ENCODE results near the gene PLEKHH1. TPM values are rescaled to one million over a fixed set of nuclear protein-coding genes. Genes with fewer than 3 reads are reported as not detected.
"Not testable (repeated sequence)": the region's sequence is repeated elsewhere in the genome, so short reads cannot be mapped to it uniquely, and the experiment has no call there.

PLEKHH1 gene
- total RNA-seq, 1 donor from 2014 or later = 0.20 TPM

- TF ChIP-seq CTCF (IDR thresholded peaks at IDR 0.05) = no peak
- POLR2A ChIA-PET = interaction anchor here (0.6 to 3.0 kb wide), 7 partner anchors 16 to 151 kb away, joined by 3 to 31 read pairs (median 4); partner anchors contain the start of genes PIGH, RDH11 and VTI1B
- CTCF ChIA-PET = interaction anchor here (0.8 to 3.7 kb wide), 10 partner anchors 13 to 85 kb away, joined by 4 to 33 read pairs (median 6); partner anchors contain the start of gene PIGH
- H3K4me3 Mint-ChIP-seq = peak within 1 kb of the TSS; percentile 88
- no peaks in the 10 kb centered on the region for H3K36me3 Mint-ChIP-seq (ENCODE audit: low read depth)
- no peaks in the 10 kb centered on the region for H3K9me3 Mint-ChIP-seq
- peak within 1 kb of the TSS; percentile 79 for H3K27ac Mint-ChIP-seq
- ATAC-seq (ENCODE audit: low read depth) (peak; percentile 94), DNase-seq (peak; percentile 95)
- H3K4me1 Mint-ChIP-seq = peaks cover 25% of the 10 kb centered on the region
- intact Hi-C loops (cut with micrococcal nuclease) = loop anchor here (1.0 kb wide), 6 partner anchors 19 to 259 kb away; partner anchors contain the start of genes EIF2S1, PIGH, RDH11 and TMEM229B
- no peaks in the 10 kb centered on the region for H3K27me3 Mint-ChIP-seq
Measured at GRCh38 chr14:67619446-67620216, 86.5 kb downstream of the PLEKHH1 start, which contains the start of gene ARG2. TSS of gene ARG2 (plus strand) at chr14:67619920. CDS start at chr14:67619978, 58 bp downstream.

GRCh38 chr14:67620217-67620785 lies 87.2 kb downstream of the PLEKHH1 start:
- POLR2A ChIA-PET = interaction anchor here (1.8 to 3.0 kb wide), 2 partner anchors 20 to 54 kb away, joined by 7 to 31 read pairs; partner anchors contain the start of genes PIGH and VTI1B
- H3K4me3 Mint-ChIP-seq = peak overlapping the region; percentile 88
- intact Hi-C loops (cut with micrococcal nuclease) = no loop called here
- no peaks in the 10 kb centered on the region for H3K36me3 Mint-ChIP-seq (ENCODE audit: low read depth)
- ATAC-seq (ENCODE audit: low read depth) = no peak
- no peaks in the 10 kb centered on the region for H3K9me3 Mint-ChIP-seq
- peaks cover 25% of the 10 kb centered on the region for H3K4me1 Mint-ChIP-seq
- no peak for TF ChIP-seq CTCF (IDR thresholded peaks at IDR 0.05)
- no peak for DNase-seq
- H3K27me3 Mint-ChIP-seq = no peaks in the 10 kb centered on the region
- no peak overlapping the region for H3K27ac Mint-ChIP-seq
- CTCF ChIA-PET = interaction anchor here (1.9 to 3.7 kb wide), 3 partner anchors 16 to 84 kb away, joined by 4 to 33 read pairs (median 10); partner anchors contain the start of gene PIGH

GRCh38 chr14:67622675-67623074 lies 89.6 kb downstream of the PLEKHH1 start:
- Mint-ChIP-seq H3K4me1 (peaks cover 25% of the 10 kb centered on the region), H3K4me3 (no peak overlapping the region), H3K9me3 (no peaks in the 10 kb centered on the region), H3K27ac (no peak overlapping the region), H3K27me3 (no peaks in the 10 kb centered on the region), H3K36me3 (ENCODE audit: low read depth) (no peaks in the 10 kb centered on the region)
- intact Hi-C loops (cut with micrococcal nuclease) = no loop called here
- CTCF ChIA-PET = no interaction called here
- DNase-seq (no peak), ATAC-seq (ENCODE audit: low read depth) (no peak)
- POLR2A ChIA-PET = no interaction called here
- no peak for TF ChIP-seq CTCF (IDR thresholded peaks at IDR 0.05)

- H3K9me3 Mint-ChIP-seq = no peaks in the 10 kb centered on the region
- no peak overlapping the region for H3K27ac Mint-ChIP-seq
- H3K36me3 Mint-ChIP-seq (ENCODE audit: low read depth) = no peaks in the 10 kb centered on the region
- ChIA-PET POLR2A (no interaction called here), CTCF (no interaction called here)
- DNase-seq (no peak), ATAC-seq (ENCODE audit: low read depth) (no peak)
- no peaks in the 10 kb centered on the region for H3K27me3 Mint-ChIP-seq
- intact Hi-C loops (cut with micrococcal nuclease) = no loop called here
- no peak for TF ChIP-seq CTCF (IDR thresholded peaks at IDR 0.05)
- H3K4me3 Mint-ChIP-seq = no peak overlapping the region
- H3K4me1 Mint-ChIP-seq = peaks cover 25% of the 10 kb centered on the region
Measured at GRCh38 chr14:67623114-67623513, 90.0 kb downstream of the PLEKHH1 start.

- not testable (repeated sequence) for H3K27ac Mint-ChIP-seq, H3K4me1 Mint-ChIP-seq
Measured at GRCh38 chr14:67626131-67626530, 93.0 kb downstream of the PLEKHH1 start.

More at GRCh38 chr14:67626131-67626530, 93.0 kb downstream of the PLEKHH1 start:
- H3K27me3 Mint-ChIP-seq; intact Hi-C loops (cut with micrococcal nuclease); DNase-seq; ATAC-seq (ENCODE audit: low read depth); H3K9me3 Mint-ChIP-seq; H3K36me3 Mint-ChIP-seq (ENCODE audit: low read depth); H3K4me3 Mint-ChIP-seq; POLR2A ChIA-PET: not testable (repeated sequence)
- CTCF ChIA-PET = interaction anchor here (1.2 kb wide), 1 partner anchor 41 kb away, joined by 3 read pairs; no protein-coding TSS in a partner anchor
